Airway epithelial cell (primary cell): ENCODE data around the gene TIMM29. TPM values are rescaled to one million over a fixed set of nuclear protein-coding genes. Genes with fewer than 3 reads are reported as not detected.

Source experiments
- total RNA-seq: library from RNA; depleted of rRNA; stranded (reverse); fragments of >200 nt; gene quantifications from 2 replicates; pipeline ENCODE4 v1.2.3, GENCODE V29; 2015

The TIMM29 gene
- total RNA-seq: 36.9 and 40.2 TPM in 2 replicates

DNA sequence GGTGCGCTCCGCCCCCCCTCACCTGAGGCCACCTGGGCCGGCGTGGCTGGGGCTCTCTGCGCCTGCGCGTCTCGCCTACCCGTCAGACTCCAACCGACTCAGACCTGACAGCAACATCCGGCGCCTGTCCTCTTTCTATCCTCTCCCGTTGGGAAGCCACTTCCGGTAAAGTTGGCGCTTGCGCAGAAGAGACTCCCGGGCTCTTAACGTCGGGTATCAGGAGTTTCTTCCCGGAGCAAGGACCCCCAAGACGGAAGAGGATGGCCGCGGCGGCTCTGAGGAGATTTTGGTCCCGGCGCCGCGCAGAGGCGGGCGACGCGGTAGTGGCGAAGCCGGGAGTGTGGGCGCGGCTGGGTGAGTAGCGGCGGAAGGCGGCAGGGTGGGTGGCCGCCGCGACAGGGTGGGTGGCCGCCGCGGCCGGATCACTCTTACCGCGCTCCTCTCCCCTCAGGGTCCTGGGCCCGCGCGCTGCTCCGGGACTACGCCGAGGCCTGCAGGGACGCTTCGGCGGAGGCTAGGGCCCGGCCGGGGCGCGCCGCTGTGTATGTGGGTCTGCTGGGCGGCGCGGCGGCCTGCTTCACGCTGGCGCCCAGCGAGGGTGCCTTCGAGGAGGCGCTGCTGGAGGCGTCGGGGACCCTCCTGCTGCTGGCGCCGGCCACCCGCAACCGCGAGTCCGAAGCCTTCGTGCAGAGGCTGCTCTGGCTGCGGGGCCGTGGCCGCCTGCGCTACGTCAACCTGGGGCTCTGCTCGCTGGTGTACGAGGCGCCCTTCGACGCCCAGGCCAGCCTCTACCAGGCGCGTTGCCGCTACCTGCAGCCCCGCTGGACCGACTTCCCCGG, at the start of gene TIMM29, which contains the start of gene YIPF2:
TSS of gene TIMM29 (plus strand) at position 249 of the 839 bp plus-strand sequence. CDS start at position 261, 12 bp downstream.
TSS of gene YIPF2 (minus strand) at position 77 of the 839 bp plus-strand sequence. CDS start 229 bp downstream, outside the sequence.

DNA sequence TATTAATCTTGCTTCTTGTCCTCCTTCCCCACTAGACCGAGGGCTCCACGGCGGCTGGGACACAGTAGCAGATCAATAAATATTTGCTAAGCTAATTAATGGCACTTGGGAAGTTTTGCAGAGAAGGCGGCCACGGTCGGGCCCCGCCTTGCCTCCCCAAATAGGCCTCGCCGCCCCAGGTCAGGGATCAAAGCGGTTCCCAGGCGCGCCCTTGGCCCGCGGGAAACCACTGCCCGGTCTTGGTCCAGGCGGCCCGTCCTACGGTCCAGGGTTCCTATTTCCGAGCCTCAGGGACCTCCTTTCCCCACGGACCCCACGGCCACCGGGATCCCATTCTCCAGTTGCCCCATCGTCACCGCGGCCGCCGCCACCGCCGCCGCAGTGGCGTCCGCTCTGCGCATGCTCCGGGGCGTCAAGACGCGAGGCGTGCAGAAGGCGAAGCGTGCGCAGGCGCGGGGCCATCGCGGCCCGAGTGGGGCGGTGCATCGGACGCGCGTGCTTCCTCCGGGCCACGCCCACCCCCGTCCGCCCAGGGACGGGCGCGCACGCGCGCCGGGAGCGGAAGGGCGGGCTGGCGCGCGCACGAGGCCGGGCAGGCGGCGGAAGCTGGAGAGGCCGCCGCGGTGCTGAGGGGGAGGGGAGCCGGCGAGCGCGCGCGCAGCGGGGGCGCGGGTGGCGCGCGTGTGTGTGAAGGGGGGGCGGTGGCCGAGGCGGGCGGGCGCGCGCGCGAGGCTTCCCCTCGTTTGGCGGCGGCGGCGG, 31.9 kb downstream of the TIMM29 start, which contains the start of gene SMARCA4:
TSS of gene SMARCA4 (plus strand) at position 717 of the 759 bp plus-strand sequence. CDS start 23,122 bp downstream, outside the sequence.

Other genes starting within 250 kb of the TIMM29 start
- 19.0 and 21.8 TPM in 2 replicates for gene QTRT1, start 227.4 kb upstream of the TIMM29 start, total RNA-seq
- 75.2 and 86.7 TPM in 2 replicates for gene DNM2, start 210.7 kb upstream of the TIMM29 start, total RNA-seq
- 47.3 and 53.1 TPM in 2 replicates for gene TMED1, start 92.6 kb upstream of the TIMM29 start, total RNA-seq
- not detected in 2 replicates for gene C19orf38, start 80.4 kb upstream of the TIMM29 start, total RNA-seq
- 30.8 and 47.0 TPM in 2 replicates for gene CARM1, start 57.3 kb upstream of the TIMM29 start, total RNA-seq
- gene YIPF2, start 172 bp upstream of the TIMM29 start, total RNA-seq: 64.7 and 93.9 TPM in 2 replicates
- gene SMARCA4, start 32.2 kb downstream of the TIMM29 start, total RNA-seq: 140 and 170 TPM in 2 replicates
- 253 and 278 TPM in 2 replicates for gene LDLR, start 160.7 kb downstream of the TIMM29 start, total RNA-seq
- gene SPC24, start 227.0 kb downstream of the TIMM29 start, total RNA-seq: 31.2 and 40.9 TPM in 2 replicates